GM18870 (cell line): Measurements from ENCODE around the gene ZC3H18.
A peak's percentile ranks its signal among the peaks of the same experiment; 100 is the strongest.

Experiments used
- ATAC-seq: cut with Tn5 transposase; IDR thresholded peaks from one replicate; pipeline ENCODE4 v1.9.1; 2021; ENCODE audit warnings: moderate library complexity; ENCODE audit not compliant: unreplicated experiment

Gene ZC3H18

GRCh38 chr16:88636488-88637265 is 66.5 kb downstream of the ZC3H18 start:
- ATAC-seq = no peak

- no peak for ATAC-seq
Observed at GRCh38 chr16:88638323-88639230, 68.4 kb downstream of the ZC3H18 start, which contains the start of gene IL17C. TSS of gene IL17C (plus strand) at chr16:88638572. CDS start at chr16:88638642, 70 bp downstream.

- no peak for ATAC-seq
Observed at GRCh38 chr16:88639231-88640038, 69.2 kb downstream of the ZC3H18 start.

GRCh38 chr16:88640039-88640495 is 69.9 kb downstream of the ZC3H18 start:
- no peak for ATAC-seq

- no peak for ATAC-seq
Observed at GRCh38 chr16:88640498-88641247, 70.5 kb downstream of the ZC3H18 start.

- no peak for ATAC-seq
Observed at GRCh38 chr16:88642881-88643643, 72.9 kb downstream of the ZC3H18 start.

- ATAC-seq = no peak
Observed at GRCh38 chr16:88643644-88643932, 73.4 kb downstream of the ZC3H18 start.

GRCh38 chr16:88645455-88645854 is 75.3 kb downstream of the ZC3H18 start:
- ATAC-seq = no peak

GRCh38 chr16:88645941-88646340 is 75.7 kb downstream of the ZC3H18 start:
- no peak for ATAC-seq

- ATAC-seq = no peak
Observed at GRCh38 chr16:88646345-88647034, 76.3 kb downstream of the ZC3H18 start.

GRCh38 chr16:88647178-88648070 is 77.2 kb downstream of the ZC3H18 start:
- no peak for ATAC-seq

GRCh38 chr16:88649195-88649923 is 79.2 kb downstream of the ZC3H18 start:
- no peak for ATAC-seq

- peak; percentile 5 for ATAC-seq
Observed at GRCh38 chr16:88649924-88650748, 79.9 kb downstream of the ZC3H18 start.

GRCh38 chr16:88650749-88651275 is 80.6 kb downstream of the ZC3H18 start, which contains the start of gene CYBA:
TSS of gene CYBA (minus strand) at chr16:88651053. CDS start at chr16:88651013, 40 bp downstream.
- peak; percentile 39 for ATAC-seq

GRCh38 chr16:88651276-88651988 is 81.2 kb downstream of the ZC3H18 start:
- peak; percentile 72 for ATAC-seq
